GM11168 (cell line): ENCODE results near the gene CAVIN2.
"Not testable (repeated sequence)": the region's sequence is repeated elsewhere in the genome, so short reads cannot be mapped to it uniquely, and the experiment has no call there.

Experiments used
- in situ Hi-C: fragments of 300-500 bp; cut with MboI; formaldehyde crosslinking; loops from one replicate; pipeline ENCODE4 v1.12.0; 2022; ENCODE audit warnings: low sequenced_read_pairs; ENCODE audit not compliant: unreplicated experiment

The CAVIN2 gene

GRCh38 chr2:191811807-191812602 is 34.9 kb downstream of the CAVIN2 start:
- in situ Hi-C loops: loop anchor here (10.0 kb wide), 1 partner anchor 353 kb away; no protein-coding TSS in a partner anchor

GRCh38 chr2:191806396-191806795 is 40.5 kb downstream of the CAVIN2 start:
- in situ Hi-C loops: no loop called here

GRCh38 chr2:191804766-191805165 is 42.1 kb downstream of the CAVIN2 start:
- in situ Hi-C loops: no loop called here

- in situ Hi-C loops: no loop called here
These were observed 43.9 kb downstream of the CAVIN2 start for GRCh38 chr2:191803007-191803406.

GRCh38 chr2:191802180-191802579 is 44.7 kb downstream of the CAVIN2 start:
- in situ Hi-C loops: no loop called here

GRCh38 chr2:191800874-191801273 is 46.0 kb downstream of the CAVIN2 start:
- in situ Hi-C loops: no loop called here

- in situ Hi-C loops: no loop called here
These were observed 47.4 kb downstream of the CAVIN2 start for GRCh38 chr2:191799526-191799925.

GRCh38 chr2:191797942-191798876 is 48.7 kb downstream of the CAVIN2 start:
- in situ Hi-C loops: no loop called here

- in situ Hi-C loops: no loop called here
These were observed 49.4 kb downstream of the CAVIN2 start for GRCh38 chr2:191797500-191797899.

GRCh38 chr2:191795715-191796114 is 51.2 kb downstream of the CAVIN2 start:
- in situ Hi-C loops: no loop called here

GRCh38 chr2:191791953-191792560 is 54.8 kb downstream of the CAVIN2 start:
- in situ Hi-C loops: no loop called here

- in situ Hi-C loops: no loop called here
These were observed 56.2 kb downstream of the CAVIN2 start for GRCh38 chr2:191790737-191791136.

- in situ Hi-C loops: no loop called here
These were observed 57.1 kb downstream of the CAVIN2 start for GRCh38 chr2:191789796-191790195.

- in situ Hi-C loops: no loop called here
These were observed 60.2 kb downstream of the CAVIN2 start for GRCh38 chr2:191786694-191787093.

GRCh38 chr2:191785651-191786050 is 61.2 kb downstream of the CAVIN2 start:
- in situ Hi-C loops: not testable (repeated sequence)
